Measurements from ENCODE around the gene SPRY1. TPM values are rescaled to one million over a fixed set of nuclear protein-coding genes. Genes with fewer than 3 reads are reported as not detected.

SPRY1 gene, protein sequence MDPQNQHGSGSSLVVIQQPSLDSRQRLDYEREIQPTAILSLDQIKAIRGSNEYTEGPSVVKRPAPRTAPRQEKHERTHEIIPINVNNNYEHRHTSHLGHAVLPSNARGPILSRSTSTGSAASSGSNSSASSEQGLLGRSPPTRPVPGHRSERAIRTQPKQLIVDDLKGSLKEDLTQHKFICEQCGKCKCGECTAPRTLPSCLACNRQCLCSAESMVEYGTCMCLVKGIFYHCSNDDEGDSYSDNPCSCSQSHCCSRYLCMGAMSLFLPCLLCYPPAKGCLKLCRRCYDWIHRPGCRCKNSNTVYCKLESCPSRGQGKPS
- total RNA-seq (ENCODE audit: insufficient read depth, low replicate concordance), result 28.2 TPM

DNA sequence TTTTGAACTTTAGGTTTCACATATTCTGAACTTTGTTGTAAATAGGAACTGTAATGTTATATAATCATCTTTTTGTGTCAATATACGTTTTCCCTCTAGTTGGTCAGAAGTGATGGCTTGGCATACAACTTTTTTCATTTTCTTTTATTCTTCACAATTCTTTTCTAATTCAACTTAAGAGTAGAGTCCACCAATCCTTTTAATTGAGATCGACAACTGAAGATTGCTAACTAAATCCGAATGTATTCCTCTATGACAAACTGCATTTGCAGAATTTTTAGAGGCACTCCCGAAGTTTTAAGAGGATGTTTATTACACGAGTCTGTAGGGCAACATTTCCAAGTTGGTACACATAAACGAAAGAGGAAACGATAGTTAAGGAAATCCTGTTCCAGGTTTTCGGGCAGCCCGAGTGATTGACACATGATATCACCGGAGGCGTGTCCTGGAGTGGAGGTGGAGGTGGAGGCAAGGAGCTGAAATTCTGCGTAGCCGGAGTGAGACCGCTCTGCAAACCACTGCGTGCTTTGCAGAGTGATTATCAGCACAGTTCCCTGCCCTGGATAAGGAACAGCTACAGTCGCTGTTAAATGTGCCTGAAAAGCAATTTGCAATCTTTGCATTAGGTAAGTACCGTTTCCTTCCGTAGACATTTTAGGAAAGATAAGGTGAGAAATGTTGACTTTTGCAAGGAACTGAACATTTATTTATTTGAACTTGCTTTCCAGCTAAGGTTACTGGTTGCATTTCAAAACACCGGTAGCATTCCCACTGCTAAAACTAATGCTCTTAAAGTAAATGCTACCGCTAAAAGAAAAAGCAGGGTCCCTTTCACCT, at the start of gene SPRY1:
Gene SPRY1, plus strand, starts transcription at position 489 of the 837 bp plus-strand sequence. CDS start 4,797 bp downstream, outside the sequence.
- peak; percentile 90 for DNase-seq (ENCODE audit: low spot score)

DNA sequence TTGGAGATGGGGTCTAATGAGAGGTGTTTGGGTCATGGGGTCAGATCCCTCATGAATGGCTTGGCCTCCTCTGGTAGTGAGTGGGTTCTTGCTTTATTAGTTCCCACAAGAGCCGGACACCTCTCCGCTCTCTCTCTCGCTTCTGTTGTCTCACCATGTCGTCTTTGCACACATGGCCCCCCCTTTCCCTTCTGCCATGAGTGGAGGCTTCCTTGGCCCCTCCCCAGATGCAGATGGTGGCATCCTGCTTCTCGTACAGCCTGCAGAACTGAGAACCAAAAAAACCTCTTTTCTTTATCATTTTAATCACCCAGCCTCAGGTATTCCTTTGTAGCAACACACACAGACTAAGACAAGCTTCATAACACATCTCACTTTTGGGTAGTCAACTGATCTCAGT, 49.6 kb upstream of the SPRY1 start:
- no peak for DNase-seq (ENCODE audit: low spot score)

DNA sequence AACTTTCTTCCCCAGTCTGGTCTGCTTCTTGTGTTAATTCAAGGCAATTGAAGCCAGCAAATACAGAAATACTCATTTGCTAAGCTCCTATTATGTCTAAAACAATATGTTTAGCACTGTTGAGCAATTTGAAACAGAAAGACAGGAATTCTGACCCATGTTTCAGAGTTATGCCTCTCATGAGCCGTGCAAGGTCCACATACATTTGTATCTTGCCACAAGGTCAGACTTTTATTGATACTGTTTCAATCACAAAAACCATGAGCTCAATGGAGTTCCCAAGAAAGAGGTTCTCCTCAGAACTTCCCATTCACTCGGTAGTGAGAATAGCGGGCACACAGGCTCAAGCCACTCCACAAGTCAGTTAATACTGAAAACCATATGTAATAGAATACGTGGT, 47.6 kb upstream of the SPRY1 start:
- no peak for DNase-seq (ENCODE audit: low spot score)

DNA sequence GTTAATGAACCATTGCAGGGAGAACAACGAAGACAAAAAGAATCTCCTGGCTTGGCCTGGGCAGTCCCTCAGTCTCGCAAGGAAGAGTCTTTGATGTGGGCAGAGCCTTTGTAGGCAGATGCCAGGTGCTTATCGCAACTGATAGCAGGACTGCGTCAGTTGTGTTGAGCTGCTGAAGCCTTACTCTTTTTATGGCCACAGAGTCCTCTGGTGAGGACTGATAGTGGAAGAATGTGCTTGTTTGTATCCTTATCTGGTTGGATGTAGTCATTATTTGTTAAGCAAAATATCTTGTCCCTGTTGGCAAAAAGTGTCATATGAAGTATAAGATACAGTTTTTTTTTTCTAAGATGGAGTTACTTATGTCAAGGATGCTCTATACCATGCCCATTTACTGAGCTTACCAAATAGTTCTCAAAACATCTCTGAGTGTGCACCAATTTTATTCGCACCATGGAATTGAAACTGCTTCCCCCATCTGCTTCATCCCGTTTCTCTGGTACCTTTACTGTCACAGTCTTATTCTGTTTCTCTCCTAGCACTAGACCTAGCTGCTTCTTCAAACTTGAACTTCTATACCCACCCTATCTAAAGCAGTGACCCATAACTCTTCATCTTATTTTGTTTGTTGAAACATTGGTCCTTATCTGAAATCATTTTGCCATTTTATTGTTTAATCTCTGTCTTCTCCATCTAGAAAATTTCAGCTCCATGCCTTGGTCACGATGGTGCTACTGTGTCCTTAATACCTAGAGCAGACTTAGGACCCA, 47.0 kb upstream of the SPRY1 start:
- DNase-seq (ENCODE audit: low spot score), result peak; percentile 66

DNA sequence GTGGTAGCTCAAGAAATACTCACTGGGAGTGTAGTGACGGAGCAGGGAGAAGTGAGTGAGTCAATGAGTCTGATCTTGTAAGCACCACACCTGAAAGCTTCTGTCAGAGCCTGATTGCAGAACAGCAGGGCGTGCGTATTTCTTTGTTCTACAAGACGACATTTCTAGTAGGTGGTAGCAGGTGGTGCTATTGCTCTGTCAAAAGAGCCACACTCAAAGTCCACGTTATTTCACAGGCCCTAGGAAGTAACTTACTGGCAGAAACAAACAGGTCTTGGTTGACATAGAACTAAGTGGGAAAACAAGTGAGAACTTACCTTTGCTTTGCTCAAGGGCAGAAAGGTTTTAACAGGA, 46.4 kb upstream of the SPRY1 start:
- no peak for DNase-seq (ENCODE audit: low spot score)

DNA sequence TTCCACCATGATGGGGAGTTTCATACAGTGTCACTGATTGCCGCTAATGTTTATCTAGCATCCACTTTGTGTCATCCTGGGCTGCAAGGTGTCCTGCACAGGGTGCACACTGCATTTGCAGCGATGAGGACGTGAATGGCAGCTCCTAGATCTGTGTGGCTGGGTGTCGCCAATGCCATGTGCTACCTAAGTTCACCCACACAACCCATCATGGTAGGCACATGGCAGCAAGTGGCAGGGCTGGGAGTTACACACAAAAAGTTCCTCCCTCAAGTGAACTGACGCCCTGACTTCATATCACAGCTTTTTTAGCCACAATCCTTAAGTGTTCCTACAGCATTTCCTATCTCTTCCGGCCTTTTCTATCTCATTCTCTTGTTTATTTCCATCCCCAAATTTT, 45.9 kb upstream of the SPRY1 start:
- DNase-seq (ENCODE audit: low spot score), result no peak

DNA sequence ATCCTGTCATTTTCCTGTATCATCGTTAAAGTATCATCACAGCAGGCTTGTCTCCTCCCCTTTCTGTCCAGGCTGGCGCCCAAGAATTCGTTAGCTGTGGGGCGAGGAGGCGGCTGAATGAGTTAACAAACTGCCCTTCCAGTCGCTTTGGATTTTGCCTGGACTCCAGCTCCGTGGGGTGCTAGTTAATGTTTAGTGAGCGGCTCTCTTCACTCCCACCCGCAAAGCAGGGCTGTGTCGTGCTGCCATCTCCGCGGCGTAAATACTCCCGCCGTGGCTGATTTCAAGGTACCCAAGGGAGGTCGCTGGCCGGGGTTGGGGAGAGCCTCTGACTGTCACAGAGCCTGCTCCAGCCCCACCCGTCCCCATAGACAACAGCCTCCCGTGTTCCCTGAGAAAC, 44.9 kb upstream of the SPRY1 start:
- no peak for DNase-seq (ENCODE audit: low spot score)

DNA sequence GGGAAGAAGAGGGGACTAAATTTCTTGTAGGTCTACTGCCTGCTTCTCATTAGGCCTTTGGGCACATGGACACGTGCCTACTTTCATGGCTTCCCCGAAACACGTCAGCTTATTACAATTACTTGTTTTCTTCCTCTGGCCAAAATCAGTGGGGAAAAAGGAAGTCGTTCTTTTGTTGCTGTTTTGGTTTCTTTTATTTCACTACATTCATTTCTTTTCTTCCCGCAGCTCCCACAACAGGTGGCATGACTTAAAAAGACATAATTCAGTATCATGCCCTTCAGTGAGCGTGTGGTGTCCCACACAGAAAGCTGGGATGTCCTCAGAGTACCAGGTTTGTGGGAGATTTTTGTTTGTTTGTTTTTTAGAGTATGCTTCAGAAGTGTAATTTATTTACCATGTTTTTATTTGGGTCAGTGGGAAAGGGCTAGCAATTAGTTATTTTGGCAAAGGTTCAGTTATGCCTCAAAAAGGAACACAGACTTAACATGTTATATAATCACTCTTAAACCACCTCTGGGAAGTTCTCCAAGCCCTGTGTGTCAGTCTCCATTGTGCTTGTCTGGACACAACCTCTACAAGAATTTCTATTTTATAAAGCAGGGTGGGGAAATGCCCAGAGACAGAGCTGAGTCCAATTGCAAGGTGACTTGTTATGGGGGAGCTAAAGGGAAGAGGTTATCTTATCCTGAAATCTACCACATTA, 44.2 kb upstream of the SPRY1 start:
- DNase-seq (ENCODE audit: low spot score), result no peak

DNA sequence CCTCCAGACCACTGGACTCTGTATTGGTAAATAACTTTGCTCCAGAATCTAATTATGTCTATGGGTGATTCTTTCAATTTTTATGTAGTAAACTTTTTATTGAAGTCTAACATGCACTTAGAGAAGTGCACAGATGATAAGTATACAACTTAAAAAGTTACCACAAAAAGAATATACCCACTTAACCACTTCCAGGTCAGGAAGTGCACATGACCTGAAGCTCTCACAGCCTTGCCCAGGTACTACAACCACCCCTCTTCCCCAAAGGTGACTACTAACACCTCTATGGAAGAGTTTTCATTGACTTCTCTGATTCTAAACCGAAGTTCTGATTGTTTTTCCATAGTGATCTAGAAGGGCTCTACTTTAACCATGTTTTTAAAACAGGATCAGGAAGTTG, 43.6 kb upstream of the SPRY1 start:
- DNase-seq (ENCODE audit: low spot score), result no peak

DNA sequence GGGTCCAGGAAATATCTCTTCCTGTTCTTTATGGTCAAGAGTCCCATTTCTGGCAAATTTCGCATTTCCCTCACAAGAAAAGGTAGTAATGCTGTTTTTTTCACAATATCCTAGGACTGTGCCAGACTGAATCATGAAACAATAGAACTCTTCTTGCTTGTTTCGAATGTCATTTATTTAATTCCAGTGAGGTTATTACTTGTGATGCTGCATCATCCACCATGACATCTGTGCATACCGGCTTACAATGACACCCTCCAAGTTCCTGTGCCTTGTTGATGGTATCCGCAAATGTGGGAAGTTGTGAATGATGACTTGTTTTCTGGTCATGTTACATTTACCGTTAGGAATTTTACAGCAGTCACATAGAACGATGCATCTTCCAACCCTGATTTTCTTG, 42.9 kb upstream of the SPRY1 start:
- no peak for DNase-seq (ENCODE audit: low spot score)

DNA sequence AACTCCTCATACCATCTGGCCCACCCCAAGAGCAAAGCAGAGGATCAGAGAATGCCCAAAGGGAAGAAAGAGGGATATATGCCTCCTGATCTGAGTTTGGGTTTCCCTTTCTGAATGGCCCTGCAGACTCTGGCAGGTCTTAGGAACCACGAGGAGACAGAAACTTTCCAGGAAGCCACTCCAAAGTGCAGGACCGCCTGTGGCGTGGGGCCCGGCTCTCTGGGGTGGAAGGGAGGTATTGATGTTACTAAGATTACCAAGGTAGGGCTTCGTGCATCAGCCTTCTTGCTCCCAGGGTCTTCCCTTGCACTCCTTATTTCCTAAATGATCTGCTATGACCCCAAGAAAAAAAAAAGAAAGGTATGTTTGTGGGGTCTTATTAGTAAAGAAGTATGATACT, 41.9 kb upstream of the SPRY1 start:
- DNase-seq (ENCODE audit: low spot score), result no peak

DNA sequence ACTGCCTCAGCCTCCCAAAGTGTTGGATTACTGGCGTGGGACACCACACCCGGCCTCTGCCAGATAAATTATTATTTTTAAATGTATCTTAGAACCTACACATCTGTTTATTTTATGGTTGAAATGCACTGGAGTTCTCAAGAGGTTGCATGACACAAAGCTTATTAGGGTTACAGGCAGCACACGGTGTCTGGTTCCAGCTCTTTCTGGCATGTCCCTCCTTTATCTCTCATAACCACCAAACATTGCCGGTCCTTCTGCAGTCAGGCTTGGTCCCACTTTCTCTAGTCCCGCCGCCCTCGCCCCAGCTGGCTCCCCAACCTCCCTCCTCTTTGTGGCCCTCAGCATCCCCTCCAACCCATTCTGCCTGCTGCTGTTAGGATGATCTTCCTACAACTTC, 39.7 kb upstream of the SPRY1 start:
- no peak for DNase-seq (ENCODE audit: low spot score)

DNA sequence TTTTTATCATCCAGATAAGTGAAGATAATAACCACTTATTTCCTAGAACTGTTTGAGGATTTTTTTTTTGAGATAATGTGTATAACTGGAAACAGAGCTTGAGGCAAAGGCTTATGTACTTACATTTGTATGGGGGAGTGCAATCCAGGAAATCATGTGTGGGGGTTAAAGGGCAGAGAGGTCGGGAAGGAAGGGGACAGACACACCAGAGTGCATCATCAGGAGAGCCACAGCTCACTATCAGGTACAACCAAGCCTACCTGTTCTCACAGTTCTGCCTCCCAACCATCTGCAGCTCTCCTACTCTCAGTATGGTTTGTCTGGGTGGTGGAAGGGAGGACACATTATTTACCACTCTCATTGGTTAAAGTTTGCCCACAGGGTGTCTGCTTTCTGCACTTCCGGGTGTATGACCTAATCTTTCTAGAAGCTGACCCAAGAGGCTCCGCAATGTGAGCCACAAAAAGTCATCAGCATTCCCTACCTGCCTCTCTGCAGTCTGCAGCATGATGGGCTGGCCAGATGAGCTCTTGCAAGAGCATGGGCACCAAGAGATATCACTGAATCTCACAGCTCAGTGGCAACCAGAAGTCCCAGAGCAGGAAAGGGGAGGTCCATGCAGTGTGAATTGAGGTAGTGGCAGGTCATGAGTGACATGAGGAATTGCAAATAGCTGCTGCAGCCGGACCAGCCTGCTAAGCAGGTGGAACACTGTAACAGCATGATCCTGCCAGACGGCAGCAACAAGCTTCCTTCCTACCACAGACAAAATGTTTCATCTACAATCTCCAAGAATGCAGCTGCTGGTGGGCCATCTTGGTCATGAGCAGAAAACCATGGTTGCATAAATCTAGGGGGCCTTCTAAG, 36.9 kb upstream of the SPRY1 start:
- DNase-seq (ENCODE audit: low spot score), result no peak

DNA sequence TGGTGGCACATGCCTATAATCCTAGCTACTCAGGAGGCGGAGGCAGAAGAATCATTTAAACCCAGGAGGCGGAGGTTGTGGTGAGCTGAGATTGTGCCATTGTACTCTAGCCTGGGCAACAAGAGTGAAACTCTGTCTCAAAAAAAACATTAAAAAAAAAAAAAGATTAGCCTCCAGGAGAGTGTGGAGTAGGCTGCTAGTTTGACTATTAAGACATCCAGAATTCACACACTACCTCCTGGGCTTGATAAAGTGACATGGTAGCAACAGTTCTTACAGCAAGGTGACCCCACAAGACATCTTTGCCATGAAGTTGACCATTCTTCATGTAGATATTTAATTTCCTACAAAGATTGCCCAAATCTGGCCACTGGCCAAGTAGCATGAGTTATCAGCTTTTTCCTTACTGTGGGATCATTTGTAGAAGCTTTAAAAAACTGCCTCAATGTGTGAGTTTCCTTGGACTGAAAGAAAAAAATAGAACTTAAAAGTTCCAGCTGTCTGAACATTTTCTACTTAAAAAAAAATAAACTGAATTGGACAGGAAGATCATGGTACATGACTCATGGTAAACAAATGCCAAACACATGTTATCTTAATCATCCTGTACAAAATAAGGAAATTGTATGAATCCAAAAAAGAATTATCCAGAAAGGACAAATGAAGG, 35.3 kb upstream of the SPRY1 start:
- peak; percentile 77 for DNase-seq (ENCODE audit: low spot score)

DNA sequence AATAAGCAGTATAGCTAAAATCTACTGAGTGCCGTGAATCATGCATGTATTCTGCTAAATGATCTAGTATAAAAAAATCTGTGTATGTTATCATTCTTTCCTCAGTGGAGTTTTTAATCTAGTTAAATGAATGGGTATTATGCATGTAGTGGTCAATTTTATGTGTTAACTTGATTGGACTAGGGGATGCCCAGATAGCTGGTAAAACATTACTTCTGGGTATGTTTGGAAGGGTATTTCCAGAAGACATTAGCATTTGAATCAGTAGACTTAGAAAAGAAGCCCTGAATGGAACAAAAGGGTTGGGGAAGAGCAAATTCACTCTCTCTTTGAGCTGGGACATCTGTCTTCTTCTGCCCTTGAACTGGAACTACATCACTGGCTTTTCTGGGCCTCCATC, 34.5 kb upstream of the SPRY1 start:
- no peak for DNase-seq (ENCODE audit: low spot score)

DNA sequence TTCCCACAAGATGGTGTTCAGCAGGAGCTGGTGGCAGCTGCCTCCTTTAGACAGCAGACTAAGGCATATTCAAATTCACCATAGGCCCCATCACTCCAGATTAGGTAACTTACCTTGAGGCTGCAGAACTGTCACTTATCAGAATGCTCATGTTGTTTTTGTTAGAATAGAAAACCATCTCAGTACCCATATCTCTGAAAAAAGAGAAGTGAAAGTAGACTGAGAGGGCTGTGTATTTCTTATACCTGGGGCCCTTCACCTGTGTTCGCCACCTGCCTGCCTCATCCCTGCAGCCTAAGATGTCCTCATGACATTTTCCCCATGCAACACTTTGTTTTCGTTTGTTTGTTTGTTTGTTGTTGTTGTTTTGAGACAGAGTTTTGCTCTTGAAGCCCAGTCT, 32.9 kb upstream of the SPRY1 start:
- DNase-seq (ENCODE audit: low spot score), result no peak

DNA sequence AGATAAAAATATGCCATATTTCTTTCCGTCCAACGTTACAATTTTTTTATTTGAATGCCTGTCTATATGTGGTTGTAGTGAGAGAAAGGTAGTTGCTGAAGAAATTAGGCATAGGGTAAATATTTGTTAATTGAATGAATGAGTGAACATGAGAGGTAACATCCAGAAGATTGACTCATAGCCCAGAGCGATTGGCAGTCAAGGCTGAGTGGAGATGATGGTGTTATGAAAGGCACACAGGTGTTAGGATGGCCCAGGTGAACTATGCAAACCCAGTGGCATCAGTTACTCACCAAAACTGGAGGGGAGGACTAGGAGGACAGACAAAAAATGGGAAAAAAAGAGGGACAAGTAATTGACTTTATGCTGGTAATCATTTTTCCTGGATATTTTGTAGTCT, 31.7 kb upstream of the SPRY1 start:
- no peak for DNase-seq (ENCODE audit: low spot score)

DNA sequence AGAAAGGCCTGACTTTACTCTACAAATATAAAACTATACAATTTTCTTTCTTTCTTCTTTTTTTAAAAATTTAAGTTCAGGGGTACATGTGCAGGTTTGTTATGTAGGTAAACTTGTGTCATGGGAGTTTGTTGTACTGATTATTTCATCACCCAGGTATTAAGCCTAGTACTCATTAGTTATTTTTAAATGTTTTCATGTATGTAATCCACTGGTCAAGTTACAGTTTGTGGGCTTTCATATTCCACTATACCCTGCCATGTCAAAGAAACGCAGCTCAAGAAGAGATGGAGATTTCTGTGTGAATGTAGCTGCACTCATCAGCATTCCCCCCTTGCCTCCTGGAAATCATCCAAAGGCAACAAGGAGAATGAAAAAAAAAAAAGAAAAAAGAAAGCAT, 31.2 kb upstream of the SPRY1 start:
- DNase-seq (ENCODE audit: low spot score), result no peak

DNA sequence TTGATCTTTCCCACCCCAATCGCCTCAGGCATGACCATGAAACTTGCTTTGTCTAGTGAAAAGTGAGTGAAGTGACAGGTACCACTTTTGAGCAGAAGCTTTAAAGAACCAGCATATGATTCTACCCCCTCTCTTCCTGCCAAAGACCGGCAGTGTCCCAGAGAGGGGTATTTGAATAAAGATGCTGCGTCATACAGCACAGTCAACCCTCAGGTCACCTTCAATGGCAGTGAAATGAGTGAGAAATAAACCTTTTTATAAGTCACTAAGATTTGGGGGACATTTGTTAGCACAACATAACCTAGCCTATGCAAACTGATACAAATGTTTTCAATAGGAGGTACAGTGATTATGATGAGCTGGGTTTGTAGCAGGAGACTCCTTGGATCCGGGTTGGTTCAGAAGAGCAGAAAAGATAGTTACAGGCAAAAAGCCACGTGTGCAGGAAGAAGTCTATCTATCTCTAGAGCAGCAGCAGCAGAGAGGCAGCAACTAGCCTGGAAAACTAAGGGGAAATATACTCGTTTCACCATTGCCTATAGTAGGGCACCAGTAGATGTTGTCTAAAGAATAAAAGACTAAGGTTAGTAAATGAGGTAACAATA, 30.3 kb upstream of the SPRY1 start:
- no peak for DNase-seq (ENCODE audit: low spot score)

DNA sequence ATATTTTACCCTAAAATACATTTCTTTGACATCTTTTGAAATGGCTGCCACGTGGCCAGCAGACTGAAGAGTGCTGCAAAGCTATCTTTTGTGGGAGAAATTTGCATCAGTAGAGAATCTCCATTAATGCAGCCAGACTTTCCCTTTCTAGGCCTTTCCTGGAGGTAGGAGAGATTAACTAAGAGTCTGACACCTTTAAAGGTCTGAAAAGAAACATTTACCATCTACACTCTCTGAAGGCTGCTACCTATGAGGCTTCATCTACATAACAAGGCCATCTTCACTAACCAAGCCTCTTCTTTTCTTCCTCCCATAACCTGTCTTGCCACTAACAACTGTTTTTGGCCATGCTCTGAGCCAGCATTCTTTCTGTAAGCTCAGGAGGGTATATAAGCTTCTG, 17.8 kb upstream of the SPRY1 start:
- no peak for DNase-seq (ENCODE audit: low spot score)
